ENCODE results near the gene CELF2. TPM values are rescaled to one million over a fixed set of nuclear protein-coding genes. Genes with fewer than 3 reads are reported as not detected.

CELF2 gene
- total RNA-seq, 2 donors from 2014 or later, result 28.4 to 33.7 TPM

DNA sequence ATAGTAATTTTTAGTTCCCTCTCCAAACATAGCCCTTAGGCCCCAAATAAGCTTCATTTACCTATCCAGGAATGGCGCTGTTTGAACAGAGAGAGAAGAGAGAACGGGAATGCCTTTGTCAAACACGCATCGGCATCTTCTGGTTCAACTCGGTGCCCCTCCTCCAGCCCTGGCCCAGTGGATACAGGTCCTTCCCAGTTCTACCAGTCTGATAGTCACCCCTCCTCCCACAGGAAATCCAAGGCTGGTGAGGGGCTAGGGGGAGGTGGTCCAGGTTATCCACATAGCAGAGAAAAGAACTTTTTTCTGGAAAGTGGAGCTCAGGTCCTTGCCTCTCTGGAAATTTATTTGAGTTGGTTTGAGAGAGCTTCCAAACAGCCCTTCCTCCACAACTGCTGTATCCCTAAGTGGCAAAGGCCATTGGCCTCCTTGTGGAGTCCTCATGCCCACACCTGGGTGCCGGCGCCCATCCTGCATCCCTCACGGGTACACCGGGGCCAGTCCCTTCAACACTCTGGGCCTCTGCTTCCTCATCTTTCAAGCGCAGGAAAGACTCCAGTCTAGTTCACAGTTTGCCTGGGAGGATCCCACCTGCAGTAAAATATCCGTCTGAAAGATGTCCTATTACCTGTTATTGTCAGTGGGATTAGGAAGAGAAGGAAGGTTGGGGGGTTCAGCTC, 287.4 kb downstream of the CELF2 start:
- intact Hi-C loops (cut with DNase I, micrococcal nuclease), result no loop called here
- DNase-seq (no peak), ATAC-seq (no peak)

DNA sequence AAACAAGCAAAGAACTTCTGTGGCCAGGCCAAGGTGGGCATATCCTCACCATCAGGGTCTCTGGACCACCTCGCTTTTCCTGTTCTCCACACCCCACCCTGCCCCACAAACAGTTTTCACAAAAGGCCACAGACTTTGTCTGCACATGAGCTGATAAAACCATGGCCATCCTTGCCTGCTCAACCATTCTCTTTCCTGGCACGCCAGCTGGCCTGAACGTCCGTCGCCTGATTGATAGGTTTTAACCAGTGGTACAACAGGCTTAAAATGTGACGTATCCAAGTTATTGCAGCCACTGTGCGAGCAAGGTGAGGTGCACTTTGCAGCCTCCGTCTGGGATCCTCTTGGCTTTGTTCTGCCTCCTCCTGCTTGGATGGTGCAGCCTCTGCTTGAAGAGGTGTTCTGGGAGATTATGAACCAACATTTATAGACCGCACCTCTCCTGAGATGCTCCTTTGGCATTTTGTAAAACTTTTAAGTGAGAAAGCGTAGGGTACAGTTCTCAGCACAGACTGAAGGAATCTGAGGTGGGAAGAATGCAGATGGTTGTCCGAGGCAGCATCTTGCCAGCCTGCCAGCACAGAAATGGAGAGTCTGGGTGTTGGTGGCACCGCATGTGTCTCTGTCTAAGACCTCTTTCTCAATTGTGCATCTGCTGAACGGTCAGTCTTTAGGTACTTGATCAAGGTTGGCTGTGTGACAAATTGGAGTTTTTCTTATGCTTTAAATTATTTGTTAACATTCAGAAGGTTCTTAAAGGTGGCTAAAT, 288.3 kb downstream of the CELF2 start:
- DNase-seq, result no peak
- no peak for ATAC-seq
- intact Hi-C loops (cut with DNase I, micrococcal nuclease), result no loop called here

DNA sequence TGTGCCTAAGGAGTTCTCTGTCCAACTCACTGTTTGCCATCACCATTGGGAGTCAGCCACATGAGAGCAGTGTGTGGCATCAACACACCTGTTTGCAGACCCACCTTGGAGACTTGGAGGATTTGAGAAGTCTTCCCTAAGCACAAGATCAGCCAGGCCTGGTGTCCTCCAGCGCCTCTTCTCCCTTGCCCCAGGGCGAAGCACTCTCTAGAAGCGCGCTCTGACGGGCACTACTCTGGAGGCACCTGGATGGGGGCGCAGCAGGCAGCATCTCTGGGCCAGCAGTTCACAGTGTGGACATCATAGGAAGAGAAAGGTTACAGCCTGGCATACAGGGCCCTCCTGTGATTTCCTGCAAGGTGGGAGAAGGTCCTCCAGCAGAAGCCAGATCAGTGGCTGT, 289.3 kb downstream of the CELF2 start:
- ATAC-seq (no peak), DNase-seq (no peak)
- intact Hi-C loops (cut with DNase I, micrococcal nuclease), result no loop called here

DNA sequence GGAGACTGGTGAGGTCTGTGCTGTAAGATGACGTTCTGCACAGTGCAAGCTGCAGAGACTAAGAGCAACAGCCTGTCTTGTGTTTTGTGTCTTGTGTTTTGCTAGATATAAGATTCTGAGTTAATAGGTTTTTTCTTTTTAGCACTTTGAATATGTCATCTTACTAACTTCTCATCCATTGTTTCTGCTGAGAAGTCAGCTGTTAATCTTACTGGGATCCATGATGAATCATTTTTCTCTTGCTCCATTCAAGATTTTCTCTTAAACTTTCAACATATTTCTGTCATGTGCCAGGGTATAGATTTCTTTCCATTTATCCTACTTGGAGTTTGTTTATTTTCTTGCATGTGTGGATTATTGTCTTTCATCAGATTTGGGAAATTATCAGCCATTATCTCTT, 290.3 kb downstream of the CELF2 start:
- ATAC-seq (no peak), DNase-seq (no peak)
- intact Hi-C loops (cut with DNase I, micrococcal nuclease), result no loop called here

DNA sequence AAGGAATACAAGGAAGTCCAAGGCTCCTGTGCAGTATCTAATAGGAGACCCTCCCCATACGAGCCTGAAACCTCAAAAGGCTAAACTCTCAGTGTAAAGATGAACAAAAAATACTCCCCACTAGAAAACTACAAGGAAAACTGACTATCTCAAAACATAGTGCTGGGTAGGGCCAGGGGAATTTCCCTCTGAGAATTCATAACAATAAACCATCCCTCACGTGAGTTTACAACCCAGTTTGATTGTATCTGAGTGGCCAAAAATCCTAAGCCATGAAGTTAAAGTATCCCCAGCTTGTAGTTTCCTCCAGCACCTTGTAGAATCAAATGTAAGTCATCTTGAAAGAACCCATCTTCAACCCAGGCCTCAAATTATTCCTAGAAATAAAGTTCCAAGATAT, 293.4 kb downstream of the CELF2 start:
- DNase-seq, result no peak
- ATAC-seq, result peak; percentile 50
- intact Hi-C loops (cut with DNase I, micrococcal nuclease), result no loop called here

DNA sequence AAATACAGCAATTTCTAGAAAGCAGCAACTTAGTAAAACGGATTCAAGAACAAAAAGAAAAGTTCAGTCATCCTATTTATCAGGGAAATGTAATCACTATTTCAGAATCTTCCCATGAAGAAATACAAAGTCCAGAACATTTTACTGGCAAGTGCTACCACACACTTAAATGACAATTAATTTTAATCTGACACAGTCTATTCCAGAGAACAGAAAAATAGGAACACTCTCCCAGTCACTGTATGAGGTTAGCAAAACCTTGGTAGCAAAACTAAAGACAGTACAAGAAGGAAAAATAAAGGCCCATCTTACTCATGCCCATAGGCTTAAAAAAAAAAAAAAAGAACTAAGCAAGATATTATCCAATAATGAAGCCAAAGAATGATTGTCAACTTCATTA, 295.8 kb downstream of the CELF2 start:
- ATAC-seq (no peak), DNase-seq (no peak)
- intact Hi-C loops (cut with DNase I, micrococcal nuclease), result no loop called here

DNA sequence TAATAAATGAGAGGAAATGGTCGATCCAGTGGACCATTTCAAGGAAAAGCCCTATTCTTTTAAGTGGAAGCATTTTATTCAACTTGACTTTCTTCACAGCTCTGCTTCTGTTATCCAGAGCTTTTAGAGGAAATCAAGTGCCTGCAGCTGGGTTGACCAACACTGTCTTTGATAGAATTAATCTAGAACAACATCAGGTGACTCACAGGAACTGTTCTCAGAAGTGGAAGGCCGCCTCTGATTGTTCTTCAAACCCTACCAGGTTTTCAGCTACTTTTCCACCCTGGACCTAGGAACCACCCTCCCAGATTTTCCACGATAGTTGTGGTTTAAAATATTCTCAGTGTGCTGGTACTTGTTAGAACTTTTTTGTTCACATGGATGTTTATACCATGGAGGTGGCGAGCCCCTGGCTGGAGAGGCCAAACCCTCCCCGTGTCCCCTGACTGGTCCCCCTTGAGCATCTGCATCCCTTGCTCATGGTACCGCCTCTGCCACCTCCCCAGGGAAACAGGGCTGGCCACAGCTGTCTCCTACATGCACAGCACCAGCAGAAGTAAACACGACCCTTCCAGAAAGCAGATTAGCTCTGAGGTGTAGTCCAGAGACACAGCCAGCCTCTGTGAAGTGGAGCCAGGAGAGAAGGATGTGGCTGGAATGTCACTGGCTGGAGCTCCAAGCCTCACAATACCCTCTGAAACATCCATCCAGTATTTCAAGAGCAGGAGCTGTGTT, 300.4 kb downstream of the CELF2 start:
- intact Hi-C loops (cut with DNase I, micrococcal nuclease), result no loop called here
- no peak for DNase-seq
- ATAC-seq, result no peak

DNA sequence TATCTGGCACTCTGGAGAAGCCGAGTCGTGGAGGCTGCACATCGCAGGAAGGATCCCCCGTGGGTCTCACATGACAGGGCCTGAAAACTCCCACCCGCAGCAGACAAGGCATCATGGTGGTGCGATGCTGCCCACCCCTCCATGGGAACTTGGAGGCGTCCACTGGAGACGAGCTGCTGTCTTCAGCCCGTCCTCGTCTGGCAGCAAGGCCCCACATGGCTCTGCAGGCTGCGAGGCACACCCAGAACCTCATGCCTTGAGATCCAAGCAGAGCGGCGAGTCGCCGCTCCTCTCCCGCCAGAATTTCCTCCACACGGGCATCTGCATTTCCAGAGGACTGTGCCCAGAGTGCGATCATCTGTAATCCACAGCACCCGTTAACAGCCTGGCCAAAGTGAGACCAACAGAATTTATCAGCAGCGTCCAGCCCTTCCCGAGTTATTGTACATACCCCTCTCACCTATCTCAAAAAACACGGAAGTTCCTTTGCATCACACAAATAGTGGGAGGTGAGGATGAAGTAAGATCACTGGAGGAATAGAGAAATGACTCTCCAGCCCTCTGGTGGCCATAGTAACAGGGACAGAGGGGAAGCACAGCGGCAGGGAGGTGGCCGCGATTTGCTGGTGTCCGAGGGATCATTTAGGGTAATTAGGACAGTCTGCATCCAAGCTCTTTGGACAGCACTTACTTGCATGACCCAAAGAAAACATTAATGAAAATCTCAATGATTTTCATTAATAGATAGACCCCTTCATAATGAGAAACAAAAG, 301.3 kb downstream of the CELF2 start:
- intact Hi-C loops (cut with DNase I, micrococcal nuclease), result no loop called here
- ATAC-seq (no peak), DNase-seq (no peak)

DNA sequence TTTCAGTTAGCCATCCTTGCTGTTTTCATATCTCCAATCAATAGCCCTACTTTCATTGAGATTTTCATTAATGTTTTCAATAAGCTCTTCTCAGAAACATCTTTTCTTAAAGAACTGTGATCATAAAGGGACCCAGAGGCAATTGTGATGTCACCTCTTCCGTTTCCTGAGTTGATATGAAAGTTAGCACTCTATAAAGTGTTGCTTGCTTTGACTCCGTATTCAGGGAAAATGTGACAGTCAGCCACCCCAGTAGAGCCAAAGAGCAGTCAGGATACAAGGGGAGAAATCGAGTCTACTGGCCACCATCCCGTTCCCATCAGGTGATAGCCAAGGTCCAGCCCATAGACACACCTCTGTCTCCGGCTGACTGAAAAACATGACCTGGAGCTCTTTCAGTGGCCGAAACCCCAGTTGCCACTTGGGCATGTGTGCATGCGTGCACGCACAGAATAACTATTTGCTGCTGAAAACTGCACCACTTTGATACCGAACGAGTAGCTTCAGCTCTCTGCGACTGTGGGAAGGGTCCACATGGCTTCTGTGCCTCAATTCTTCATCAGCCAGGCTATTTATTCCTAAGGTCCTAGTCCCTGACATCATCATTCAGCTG, 302.4 kb downstream of the CELF2 start:
- DNase-seq (no peak), ATAC-seq (no peak)
- intact Hi-C loops (cut with DNase I, micrococcal nuclease), result no loop called here

DNA sequence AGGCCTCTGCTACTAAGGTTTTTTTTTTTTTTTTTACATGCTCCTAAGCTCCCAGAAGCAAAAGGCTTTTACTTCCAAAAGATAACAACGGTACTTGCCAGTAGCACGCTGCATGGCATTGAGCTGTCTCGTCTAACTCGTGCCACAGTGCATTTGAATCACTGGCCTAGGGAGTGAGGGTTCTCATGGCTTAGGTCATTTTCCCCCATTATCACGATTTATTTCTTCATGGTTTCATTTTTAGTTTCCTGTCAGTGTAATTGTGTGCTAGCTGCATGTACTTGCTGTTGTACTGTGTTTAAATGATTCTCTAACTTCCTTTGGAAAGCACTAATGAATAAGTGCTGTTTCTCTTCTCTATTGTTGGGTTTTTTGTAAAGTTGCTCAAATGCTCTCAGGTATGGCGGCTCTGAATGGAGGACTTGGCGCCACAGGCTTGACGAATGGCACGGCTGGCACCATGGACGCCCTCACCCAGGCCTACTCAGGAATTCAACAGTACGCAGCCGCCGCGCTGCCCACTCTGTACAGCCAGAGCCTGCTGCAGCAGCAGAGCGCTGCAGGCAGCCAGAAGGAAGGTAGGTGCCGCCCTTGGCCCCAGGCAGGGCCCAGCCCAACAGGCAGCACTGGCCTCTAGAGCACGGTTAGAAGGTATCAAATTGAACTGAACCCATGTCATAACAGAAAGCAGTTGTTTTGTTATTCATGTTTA, 303.3 kb downstream of the CELF2 start:
- intact Hi-C loops (cut with DNase I, micrococcal nuclease), result no loop called here
- DNase-seq, result no peak
- no peak for ATAC-seq

DNA sequence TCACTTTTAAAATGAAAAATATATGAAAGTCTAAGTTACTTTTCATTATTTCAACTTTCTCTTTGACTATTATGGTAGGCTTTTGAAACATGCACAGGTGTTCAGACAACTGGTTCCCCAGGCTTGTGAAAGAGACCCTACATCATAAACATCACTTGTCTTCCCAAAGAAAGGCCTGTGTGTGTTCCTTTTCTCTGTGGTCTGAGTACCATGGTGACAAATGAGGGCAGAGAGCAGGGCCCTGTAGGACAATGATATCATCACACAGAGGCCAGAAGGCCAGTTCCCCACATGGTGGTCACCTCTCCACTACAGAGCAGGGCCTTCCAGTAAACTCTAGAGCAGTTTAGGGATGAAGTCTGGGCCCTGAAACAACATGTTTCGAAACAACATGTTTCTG, 305.0 kb downstream of the CELF2 start:
- intact Hi-C loops (cut with DNase I, micrococcal nuclease), result no loop called here
- no peak for ATAC-seq
- DNase-seq, result no peak

DNA sequence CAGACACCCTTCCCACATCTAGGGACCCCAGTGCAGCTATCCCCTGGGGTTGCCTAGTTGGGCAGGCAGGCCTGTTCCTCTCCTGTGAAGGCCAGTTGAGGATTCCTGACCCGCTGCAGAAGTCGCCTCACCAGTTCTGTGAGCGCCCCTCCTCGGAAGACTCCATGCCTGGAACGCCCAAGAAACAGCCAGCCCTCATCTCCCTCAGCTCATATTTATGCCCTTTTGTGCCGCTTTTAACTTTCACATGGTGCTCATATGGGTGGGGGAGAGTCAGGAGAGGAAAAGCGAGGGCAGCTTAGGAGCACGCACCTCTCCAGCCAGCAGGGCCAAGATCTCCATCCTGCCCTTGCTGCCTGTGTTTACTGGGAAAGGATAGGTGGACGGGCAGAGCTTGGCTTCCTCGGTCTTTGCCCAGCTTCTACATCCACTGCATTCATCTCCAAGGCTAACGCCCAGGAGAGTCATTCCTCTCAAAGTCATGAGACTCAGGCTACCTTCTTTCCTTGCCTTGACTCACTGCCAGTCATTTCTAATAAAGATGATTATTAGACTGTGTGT, 307.2 kb downstream of the CELF2 start:
- intact Hi-C loops (cut with DNase I, micrococcal nuclease), result no loop called here
- ATAC-seq, result no peak
- DNase-seq, result no peak

DNA sequence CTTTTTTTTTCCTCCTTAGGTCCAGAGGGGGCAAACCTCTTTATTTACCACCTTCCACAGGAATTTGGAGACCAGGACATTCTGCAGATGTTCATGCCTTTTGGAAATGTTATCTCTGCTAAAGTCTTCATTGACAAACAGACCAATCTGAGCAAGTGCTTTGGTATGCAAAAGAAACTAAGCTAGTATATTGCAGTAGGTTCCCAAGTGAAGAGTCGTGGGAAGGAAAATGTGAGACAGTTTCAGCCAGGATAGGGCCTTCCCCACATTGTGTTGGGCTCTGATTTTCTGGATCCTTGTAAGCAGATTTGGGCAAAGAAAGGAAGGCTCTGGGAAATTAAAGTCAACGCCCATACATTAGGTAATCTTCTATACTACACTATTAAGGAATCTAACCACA, 308.1 kb downstream of the CELF2 start:
- intact Hi-C loops (cut with DNase I, micrococcal nuclease), result no loop called here
- DNase-seq (no peak), ATAC-seq (no peak)

DNA sequence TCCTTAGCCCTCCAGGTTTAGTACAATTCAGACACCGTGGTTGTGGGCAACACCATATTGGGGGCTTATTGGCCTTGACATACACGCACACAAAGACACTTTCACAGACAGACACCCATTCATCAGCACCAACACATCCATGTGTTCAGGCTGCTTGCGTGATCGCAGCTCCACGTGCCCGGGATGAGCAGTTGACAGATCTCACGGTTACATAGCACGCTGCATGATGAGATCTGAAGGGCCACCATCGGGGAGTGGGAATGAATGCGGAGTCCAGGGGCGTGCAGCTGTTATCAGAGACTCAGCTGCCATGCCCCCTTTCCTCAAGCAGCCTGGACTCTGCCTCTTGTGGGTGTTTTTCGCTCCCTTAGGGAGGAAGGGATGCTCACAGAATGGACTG, 308.6 kb downstream of the CELF2 start:
- DNase-seq, result no peak
- intact Hi-C loops (cut with DNase I, micrococcal nuclease), result no loop called here
- no peak for ATAC-seq

DNA sequence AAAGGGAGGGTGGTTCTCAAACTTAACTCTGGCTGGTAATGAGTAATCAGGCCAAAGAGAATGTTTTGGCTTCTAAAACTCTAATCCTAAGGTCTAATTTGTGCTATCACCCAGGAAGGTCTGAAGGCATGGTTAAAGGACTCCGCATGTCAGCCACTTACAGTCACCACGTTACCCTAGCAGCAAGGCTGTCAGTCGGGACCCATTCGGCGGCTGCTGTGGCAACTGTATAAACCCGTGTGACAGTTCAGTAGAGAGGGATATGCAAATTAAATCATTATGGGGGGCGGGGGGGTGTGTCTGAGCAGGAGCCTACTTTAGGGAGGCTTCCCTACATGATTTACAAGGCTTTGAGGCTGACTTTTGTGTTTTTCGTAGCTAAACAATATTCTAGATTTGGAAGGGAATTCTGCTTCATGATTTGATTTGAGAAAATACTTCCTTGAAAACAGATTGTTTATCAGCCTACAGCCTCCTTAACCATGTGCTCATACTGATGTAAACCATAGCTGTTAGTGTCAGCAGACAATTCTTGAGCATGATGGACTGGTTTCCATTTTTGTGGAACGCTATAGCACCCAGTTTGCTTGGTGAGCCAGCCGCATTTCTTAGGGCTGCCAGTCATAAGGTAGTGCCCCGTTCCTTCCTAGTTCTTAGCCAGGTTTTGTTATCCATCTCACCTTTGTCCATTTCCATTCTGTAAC, 309.4 kb downstream of the CELF2 start:
- DNase-seq (no peak), ATAC-seq (no peak)
- intact Hi-C loops (cut with DNase I, micrococcal nuclease), result no loop called here

DNA sequence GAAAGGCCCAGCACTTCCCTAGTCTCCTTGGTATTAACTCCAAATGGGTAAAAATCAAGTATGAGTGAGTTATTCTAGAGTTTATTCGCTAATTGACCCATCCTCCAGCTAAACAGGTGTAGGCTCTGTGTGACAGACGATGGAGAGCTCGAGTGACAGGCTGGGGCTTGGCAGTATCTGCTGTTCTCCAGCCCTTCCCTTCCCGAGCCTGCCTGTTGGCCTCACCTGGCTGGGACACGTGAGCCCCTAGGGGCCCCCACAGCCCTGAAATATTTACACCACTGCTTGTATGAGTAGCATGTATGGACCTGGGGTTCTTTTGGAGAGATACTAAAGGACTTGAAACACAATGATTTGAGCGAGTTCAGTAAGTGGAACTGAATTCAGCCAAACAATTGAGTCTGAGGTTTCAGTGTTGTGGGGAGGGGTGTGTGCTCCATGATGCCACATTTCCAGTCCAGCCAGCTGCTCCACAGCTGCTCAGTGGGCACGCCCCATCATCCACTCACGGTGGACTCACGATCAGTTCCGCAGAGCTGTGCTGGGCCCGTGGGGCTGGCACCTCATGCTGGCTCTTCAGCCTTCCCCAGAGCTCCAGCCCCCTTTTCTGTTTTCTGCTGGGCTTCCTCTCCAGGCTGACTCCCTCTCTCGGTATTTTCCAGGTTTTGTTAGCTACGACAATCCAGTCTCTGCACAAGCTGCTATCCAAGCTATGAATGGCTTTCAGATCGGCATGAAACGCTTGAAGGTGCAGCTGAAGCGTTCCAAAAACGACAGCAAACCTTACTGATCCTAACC, 310.8 kb downstream of the CELF2 start:
- intact Hi-C loops (cut with DNase I, micrococcal nuclease), result no loop called here
- no peak for DNase-seq
- ATAC-seq, result no peak

All from left colon (tissue), 2 donors.